Ishikawa (cell line): ENCODE data around the gene LHPP.

Experiments used
- CREB1 ChIP-seq: IDR thresholded peaks from 2 replicates; pipeline ENCODE4 v1.6.1; 2012; ENCODE audit warnings: low read depth
- EP300 ChIP-seq: IDR thresholded peaks from 2 replicates; pipeline ENCODE4 v1.6.1; 2012; ENCODE audit warnings: borderline replicate concordance
- FOXM1 ChIP-seq: IDR thresholded peaks from 2 replicates; pipeline ENCODE4 v1.6.1; 2012; ENCODE audit warnings: low read depth, borderline replicate concordance
- MAX ChIP-seq: IDR thresholded peaks from 2 replicates; pipeline ENCODE4 v1.6.1; 2012
- NFIC ChIP-seq: IDR thresholded peaks from 2 replicates; pipeline ENCODE4 v1.6.1; 2012
- TAF1 ChIP-seq: IDR thresholded peaks from 2 replicates; pipeline ENCODE4 v1.6.1; 2012; ENCODE audit warnings: low read depth, mild to moderate bottlenecking
- YY1 ChIP-seq: IDR thresholded peaks from 2 replicates; pipeline ENCODE4 v1.6.1; 2012; ENCODE audit warnings: low read depth
- TF ChIP-seq, protein P1 (sequence below): IDR thresholded peaks from 2 replicates; pipeline ENCODE4 v1.6.1; 2012; ENCODE audit warnings: low read depth, mild to moderate bottlenecking
- TF ChIP-seq, protein P2 (sequence below): IDR thresholded peaks from 2 replicates; pipeline ENCODE4 v1.6.1; 2012

DNA sequence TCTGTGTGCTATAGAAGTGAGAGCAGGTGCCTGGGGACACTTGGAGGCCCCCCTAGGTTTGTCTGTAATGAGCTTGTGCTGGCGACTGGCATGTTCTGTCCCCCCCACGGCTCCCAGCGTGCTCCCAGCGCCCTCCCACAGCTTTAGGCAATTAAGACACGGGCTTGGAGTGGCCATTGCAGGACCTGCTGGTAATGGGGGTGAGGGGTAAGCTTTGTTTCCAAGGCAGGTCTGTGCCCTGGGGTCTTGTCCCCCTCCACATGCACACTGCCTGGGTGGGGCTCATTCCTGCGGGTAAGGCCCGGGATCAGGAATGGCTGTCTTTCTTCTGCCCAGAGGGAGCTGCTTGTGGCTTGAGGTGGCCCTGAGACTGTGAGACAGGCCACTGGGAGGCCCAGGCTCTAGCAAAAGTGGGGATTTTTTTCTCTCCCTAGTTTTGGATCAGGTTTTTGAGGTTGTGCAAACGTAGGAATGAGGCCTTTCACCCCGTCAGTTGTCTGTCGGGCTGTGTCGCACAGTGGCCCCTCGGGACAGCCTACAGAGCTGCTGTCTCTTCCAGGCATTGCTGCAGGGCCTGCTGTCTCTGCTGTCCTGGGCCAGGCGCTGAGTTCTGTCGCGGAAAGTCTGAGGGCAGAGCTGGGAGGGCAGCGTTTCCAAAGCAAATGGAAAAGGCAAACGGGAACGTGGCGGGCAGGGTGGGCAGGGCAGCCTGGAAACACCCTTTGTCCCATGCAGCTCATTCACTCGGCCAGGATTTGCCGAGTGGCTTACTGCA, 107.4 kb downstream of the LHPP start:
- no peak for TF ChIP-seq CREB1
- TF ChIP-seq EP300 = no peak
- no peak for TF ChIP-seq FOXM1
- TF ChIP-seq TAF1 = no peak
- TF ChIP-seq MAX = no peak
- TF ChIP-seq NFIC = no peak
- TF ChIP-seq, protein P1, sequence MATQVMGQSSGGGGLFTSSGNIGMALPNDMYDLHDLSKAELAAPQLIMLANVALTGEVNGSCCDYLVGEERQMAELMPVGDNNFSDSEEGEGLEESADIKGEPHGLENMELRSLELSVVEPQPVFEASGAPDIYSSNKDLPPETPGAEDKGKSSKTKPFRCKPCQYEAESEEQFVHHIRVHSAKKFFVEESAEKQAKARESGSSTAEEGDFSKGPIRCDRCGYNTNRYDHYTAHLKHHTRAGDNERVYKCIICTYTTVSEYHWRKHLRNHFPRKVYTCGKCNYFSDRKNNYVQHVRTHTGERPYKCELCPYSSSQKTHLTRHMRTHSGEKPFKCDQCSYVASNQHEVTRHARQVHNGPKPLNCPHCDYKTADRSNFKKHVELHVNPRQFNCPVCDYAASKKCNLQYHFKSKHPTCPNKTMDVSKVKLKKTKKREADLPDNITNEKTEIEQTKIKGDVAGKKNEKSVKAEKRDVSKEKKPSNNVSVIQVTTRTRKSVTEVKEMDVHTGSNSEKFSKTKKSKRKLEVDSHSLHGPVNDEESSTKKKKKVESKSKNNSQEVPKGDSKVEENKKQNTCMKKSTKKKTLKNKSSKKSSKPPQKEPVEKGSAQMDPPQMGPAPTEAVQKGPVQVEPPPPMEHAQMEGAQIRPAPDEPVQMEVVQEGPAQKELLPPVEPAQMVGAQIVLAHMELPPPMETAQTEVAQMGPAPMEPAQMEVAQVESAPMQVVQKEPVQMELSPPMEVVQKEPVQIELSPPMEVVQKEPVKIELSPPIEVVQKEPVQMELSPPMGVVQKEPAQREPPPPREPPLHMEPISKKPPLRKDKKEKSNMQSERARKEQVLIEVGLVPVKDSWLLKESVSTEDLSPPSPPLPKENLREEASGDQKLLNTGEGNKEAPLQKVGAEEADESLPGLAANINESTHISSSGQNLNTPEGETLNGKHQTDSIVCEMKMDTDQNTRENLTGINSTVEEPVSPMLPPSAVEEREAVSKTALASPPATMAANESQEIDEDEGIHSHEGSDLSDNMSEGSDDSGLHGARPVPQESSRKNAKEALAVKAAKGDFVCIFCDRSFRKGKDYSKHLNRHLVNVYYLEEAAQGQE = no peak
- TF ChIP-seq, protein P2, sequence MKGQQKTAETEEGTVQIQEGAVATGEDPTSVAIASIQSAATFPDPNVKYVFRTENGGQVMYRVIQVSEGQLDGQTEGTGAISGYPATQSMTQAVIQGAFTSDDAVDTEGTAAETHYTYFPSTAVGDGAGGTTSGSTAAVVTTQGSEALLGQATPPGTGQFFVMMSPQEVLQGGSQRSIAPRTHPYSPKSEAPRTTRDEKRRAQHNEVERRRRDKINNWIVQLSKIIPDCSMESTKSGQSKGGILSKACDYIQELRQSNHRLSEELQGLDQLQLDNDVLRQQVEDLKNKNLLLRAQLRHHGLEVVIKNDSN = no peak
- no peak for TF ChIP-seq YY1
